Gastrocnemius medialis (tissue), 4 donors: ENCODE results near the gene ANO9. TPM values are rescaled to one million over a fixed set of nuclear protein-coding genes. Genes with fewer than 3 reads are reported as not detected.
A peak's percentile ranks its signal among the peaks of the same experiment; 100 is the strongest.

Experiments
- ATAC-seq, 2 donors: fragments of 150-250 bp; one replicate each; pipeline ENCODE4 v1.9.1; 2016
- DNase-seq, 2 donors: peaks; one replicate each; pipeline ENCODE4 v3.0.0-alpha.2; 2019
- H3K27ac ChIP-seq, 4 donors: fragments of 200-600 bp; sonication (generic); 1 replicate in 1 of 4; 2 replicates in 3 of 4; pipeline ENCODE4 v1.5.1; 2016 to 2018; ENCODE audit warnings: mild to moderate bottlenecking in 2 of 4, moderate library complexity in 1 of 4
- H3K27me3 ChIP-seq, 3 donors: fragments of 200-600 bp; sonication (generic) in 2 of 3; 1 replicate in 1 of 3; 2 replicates in 2 of 3; pipeline versions ENCODE4 v1.5.1 to v1.6.0; 2016 to 2019; ENCODE audit warnings: mild to moderate bottlenecking in 1 of 3, moderate library complexity in 1 of 3
- H3K36me3 ChIP-seq, 2 donors: fragments of 200-600 bp; sonication (generic) in 1 of 2; one replicate each; pipeline ENCODE4 v1.5.1; 2017 to 2018
- H3K4me1 ChIP-seq, 2 donors: fragments of 200-600 bp; sonication (generic) in 1 of 2; one replicate each; pipeline ENCODE4 v1.5.1; 2016 to 2017; ENCODE audit warnings: mild to moderate bottlenecking in 2 of 2
- H3K4me3 ChIP-seq, 4 donors: fragments of 200-600 bp; sonication (generic) in 3 of 4; 1 replicate in 1 of 4; 2 replicates in 3 of 4; pipeline ENCODE4 v1.5.1; 2016 to 2019; ENCODE audit warnings: mild to moderate bottlenecking in 2 of 4
- H3K9me3 ChIP-seq, 3 donors: fragments of 200-600 bp; sonication (generic) in 2 of 3; 1 replicate in 1 of 3; 2 replicates in 2 of 3; pipeline ENCODE4 v1.5.1; 2016 to 2019
- POLR2A ChIP-seq, 2 donors: fragments of 450-650 bp; IDR thresholded peaks; one replicate each; pipeline ENCODE4 v1.6.1; 2017; ENCODE audit warnings: antibody characterized with exemption in 2 of 2, mild to moderate bottlenecking in 2 of 2, moderate library complexity in 2 of 2
- in situ Hi-C, 4 donors: fragments of 200-750 bp; cut with MboI; loops; one replicate each; pipeline versions ENCODE4 v1.15.0 to v1.8.0; 2017; ENCODE audit warnings: low sequenced_read_pairs in 4 of 4
- intact Hi-C: fragments of 100-400 bp; cut with DNase I; formaldehyde crosslinking; loops from one replicate; pipeline ENCODE4 v1.15.1; 2023; ENCODE audit warnings: low total_unique reads
- total RNA-seq, 4 donors: library from RNA; depleted of rRNA; stranded (reverse); fragments of >200 nt; gene quantifications; one replicate each; pipeline versions ENCODE4 v1.1.0 to v1.2.3, GENCODE V29; 2016
- TF ChIP-seq, protein P1 (sequence below), 5 experiments: fragments of 450-650 bp in 3 of 5; fragments of 200-600 bp in 2 of 5; sonication (generic) in 2 of 5; IDR thresholded peaks in 4 of 5; conservative IDR thresholded peaks in 1 of 5; 1 replicate in 4 of 5; 2 replicates in 1 of 5; pipeline ENCODE4 v1.5.1; 2016 to 2019; ENCODE audit warnings: antibody characterized with exemption in 5 of 5, mild to moderate bottlenecking in 3 of 5, moderate library complexity in 3 of 5

The ANO9 gene
- total RNA-seq, 4 donors from 2014 or later: 0.23 to 0.41 TPM; not detected in 2

DNA sequence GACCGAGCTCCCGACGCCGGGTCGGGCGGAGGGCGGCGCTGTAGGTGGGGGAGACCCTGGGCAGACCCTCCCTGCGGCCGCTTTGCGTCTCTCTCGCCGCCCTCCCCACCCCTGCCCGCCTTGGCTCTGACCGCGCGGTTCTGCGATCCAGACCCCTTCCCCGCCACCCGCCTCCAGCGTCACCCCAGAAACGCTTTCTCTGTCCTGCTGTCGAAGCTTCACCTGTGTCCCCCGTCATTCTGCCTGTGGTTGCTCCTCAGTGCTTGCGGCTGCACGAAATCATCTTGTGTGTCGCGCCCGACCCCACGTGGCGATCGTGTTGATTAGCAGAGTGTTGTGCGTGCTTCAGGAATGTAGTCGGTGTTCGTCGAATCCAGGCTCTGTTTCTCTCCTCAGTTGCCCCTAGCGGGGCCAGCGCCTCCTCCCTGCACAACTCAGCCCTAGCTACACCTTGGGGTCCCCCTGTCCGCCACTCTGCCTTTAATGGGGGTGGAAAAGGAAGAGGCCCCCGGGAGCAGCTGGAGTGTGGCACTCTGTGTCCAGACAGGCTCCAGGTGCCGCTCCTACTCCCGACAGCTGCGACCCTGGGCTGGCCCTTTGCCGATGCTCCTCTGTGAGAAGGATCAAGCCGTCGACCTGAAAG is 9.1 kb upstream of the ANO9 start:
- H3K9me3 ChIP-seq: no peaks in the 10 kb centered on the region
- H3K27ac ChIP-seq: peak overlapping the region; percentile 84 to 98 (median 96)
- ATAC-seq (peak in 1 of 2 donors; percentile 15), DNase-seq (peak in 1 of 2 donors; percentile 28)
- H3K27me3 ChIP-seq: no peaks in the 10 kb centered on the region
- H3K4me1 ChIP-seq: peaks cover 22 to 25% of the 10 kb centered on the region in 2 donors
- in situ Hi-C loops: loop anchor here in 2 of 4 donors (10.0 kb wide), 1 partner anchor 64 kb away; no protein-coding TSS in a partner anchor
- peaks cover 0 to 18% of the 10 kb centered on the region in 2 donors for H3K36me3 ChIP-seq
- TF ChIP-seq POLR2A (IDR thresholded peaks at IDR 0.05): no peak
- TF ChIP-seq, protein P1, sequence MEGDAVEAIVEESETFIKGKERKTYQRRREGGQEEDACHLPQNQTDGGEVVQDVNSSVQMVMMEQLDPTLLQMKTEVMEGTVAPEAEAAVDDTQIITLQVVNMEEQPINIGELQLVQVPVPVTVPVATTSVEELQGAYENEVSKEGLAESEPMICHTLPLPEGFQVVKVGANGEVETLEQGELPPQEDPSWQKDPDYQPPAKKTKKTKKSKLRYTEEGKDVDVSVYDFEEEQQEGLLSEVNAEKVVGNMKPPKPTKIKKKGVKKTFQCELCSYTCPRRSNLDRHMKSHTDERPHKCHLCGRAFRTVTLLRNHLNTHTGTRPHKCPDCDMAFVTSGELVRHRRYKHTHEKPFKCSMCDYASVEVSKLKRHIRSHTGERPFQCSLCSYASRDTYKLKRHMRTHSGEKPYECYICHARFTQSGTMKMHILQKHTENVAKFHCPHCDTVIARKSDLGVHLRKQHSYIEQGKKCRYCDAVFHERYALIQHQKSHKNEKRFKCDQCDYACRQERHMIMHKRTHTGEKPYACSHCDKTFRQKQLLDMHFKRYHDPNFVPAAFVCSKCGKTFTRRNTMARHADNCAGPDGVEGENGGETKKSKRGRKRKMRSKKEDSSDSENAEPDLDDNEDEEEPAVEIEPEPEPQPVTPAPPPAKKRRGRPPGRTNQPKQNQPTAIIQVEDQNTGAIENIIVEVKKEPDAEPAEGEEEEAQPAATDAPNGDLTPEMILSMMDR (IDR thresholded peaks at IDR 0.05 in 4 of 5, conservative IDR thresholded peaks at IDR 0.05 in 1 of 5): no peak
- H3K4me3 ChIP-seq: peak overlapping the region; percentile 71 to 97 (median 78)
- intact Hi-C loops: loop anchor here (1.0 kb wide), 1 partner anchor 67 kb away; no protein-coding TSS in a partner anchor

DNA sequence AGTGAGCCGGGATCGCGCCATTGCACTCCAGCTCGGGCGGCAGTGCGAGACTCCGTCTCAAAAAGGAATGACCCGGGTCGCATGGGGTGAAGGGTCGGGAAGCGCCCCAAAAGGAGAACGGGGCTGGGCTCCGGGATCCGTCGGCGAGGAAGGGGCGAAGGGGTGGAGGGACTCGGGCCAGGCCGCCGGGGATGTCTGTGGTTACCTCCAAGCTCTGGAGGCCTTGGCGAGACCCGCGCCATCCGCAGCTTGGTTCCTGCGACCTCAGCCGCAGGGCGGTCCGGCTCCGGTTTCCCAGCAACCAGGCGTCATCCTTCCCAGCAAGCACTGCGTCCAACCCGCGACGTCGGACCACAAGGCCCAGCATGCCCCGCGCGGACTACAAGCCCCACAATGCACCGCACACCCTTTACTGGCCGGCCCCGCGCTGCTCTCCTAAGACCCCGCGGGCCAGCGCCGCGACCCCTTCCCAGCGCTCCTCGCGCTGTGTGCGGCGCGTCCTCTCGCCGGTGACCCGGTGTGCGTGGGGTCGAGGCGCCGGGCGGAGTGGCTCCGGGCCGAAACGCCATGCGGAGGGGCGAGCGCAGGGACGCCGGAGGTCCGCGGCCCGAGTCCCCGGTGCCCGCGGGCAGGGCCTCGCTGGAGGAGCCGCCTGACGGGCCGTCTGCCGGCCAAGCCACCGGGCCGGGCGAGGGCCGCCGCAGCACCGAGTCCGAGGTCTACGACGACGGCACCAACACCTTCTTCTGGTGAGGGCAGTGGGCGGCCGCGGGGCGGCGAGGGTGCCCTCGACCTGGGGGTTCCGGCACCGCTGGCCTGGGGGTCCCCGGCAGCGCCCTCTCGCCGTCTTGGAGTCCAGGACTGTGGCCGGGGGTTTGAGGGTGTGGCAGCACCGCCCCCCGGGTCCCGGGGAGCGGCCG is 8.3 kb upstream of the ANO9 start, which contains the start of gene PTDSS2:
Gene PTDSS2, plus strand, starts transcription at position 391 of the 920 bp plus-strand sequence. Its CDS starts 177 bp downstream, at position 568.
- ATAC-seq (peak; percentile 87 to 88), DNase-seq (peak; percentile 94 to 95)
- H3K4me3 ChIP-seq: peak within 1 kb of the TSS; percentile 71 to 97 (median 78)
- H3K27me3 ChIP-seq: no peaks in the 10 kb centered on the region
- in situ Hi-C loops (loop anchor here in 2 of 4 donors (10.0 kb wide), 1 partner anchor 65 kb away; no protein-coding TSS in a partner anchor), intact Hi-C loops (loop anchor here (1.0 to 10.0 kb wide), 2 partner anchors 68 to 245 kb away; partner anchors contain the start of genes BET1L and RIC8A)
- H3K36me3 ChIP-seq: peaks cover 0 to 18% of the 10 kb centered on the region in 2 donors
- peak within 1 kb of the TSS; percentile 84 to 98 (median 96) for H3K27ac ChIP-seq
- TF ChIP-seq, protein P1 (IDR thresholded peaks at IDR 0.05 in 4 of 5, conservative IDR thresholded peaks at IDR 0.05 in 1 of 5): peak in 2 of 5 experiments; percentile 4 to 21
- peak; percentile 61 to 68 for TF ChIP-seq POLR2A (IDR thresholded peaks at IDR 0.05)
- no peaks in the 10 kb centered on the region for H3K9me3 ChIP-seq
- peaks cover 22 to 25% of the 10 kb centered on the region in 2 donors for H3K4me1 ChIP-seq

DNA sequence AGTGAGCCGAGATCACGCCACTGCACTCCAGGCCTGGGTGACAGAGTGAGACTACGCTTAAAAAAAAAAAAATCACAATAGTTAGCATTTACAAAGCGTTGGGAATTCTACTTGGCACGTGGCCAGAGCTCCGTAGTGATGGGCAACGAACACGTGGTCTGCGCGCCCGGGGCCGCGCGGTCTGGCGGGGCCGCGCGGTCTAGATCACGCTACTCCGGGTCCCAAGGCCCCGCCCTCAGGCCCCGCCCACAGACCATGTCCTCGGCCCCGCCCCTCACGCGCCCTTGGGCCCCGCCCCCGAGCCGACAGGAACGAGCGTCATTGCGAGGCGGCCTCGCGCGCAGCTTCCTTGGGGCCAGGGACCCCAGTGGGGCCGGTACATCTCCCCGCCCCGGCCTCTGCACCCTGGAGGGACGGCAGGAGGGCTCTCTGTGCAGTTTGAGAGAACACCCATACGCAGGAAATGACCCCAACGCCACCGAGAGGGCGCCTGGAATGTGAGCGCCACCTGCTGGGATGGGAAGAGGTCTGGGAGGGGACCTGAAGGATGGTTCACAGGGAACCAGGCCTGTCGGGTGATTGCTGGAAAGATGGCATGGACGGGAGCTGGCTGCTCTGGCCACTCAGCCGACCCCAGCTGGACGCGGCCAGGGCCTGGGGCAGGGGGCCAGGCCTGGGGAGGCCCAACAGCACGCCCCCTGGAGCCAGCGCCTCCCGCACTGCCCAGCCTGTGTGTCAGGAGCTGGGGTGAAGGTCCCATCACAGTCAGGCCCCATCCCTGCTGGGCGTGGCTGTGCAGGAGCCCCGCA is 6.3 kb upstream of the ANO9 start:
- TF ChIP-seq POLR2A (IDR thresholded peaks at IDR 0.05): peak; percentile 78 to 80
- TF ChIP-seq, protein P1 (IDR thresholded peaks at IDR 0.05 in 4 of 5, conservative IDR thresholded peaks at IDR 0.05 in 1 of 5): peak; percentile 68 to 90 (median 80)
- intact Hi-C loops (loop anchor here (1.0 to 10.0 kb wide), 4 partner anchors 41 to 243 kb away; partner anchors contain the start of genes BET1L, PSMD13, RIC8A and RNH1), in situ Hi-C loops (no loop called here)
- H3K4me3 ChIP-seq: peak overlapping the region; percentile 66 to 94 (median 85)
- peaks cover 22 to 25% of the 10 kb centered on the region in 2 donors for H3K4me1 ChIP-seq
- peak overlapping the region; percentile 84 to 98 (median 96) for H3K27ac ChIP-seq
- ATAC-seq (peak; percentile 82 to 85), DNase-seq (peak; percentile 88 to 90)
- peaks cover 0 to 9% of the 10 kb centered on the region in 2 donors for H3K36me3 ChIP-seq
- H3K27me3 ChIP-seq: peaks cover 0 to 10% (median 6%) of the 10 kb centered on the region in 3 donors
- H3K9me3 ChIP-seq: no peaks in the 10 kb centered on the region

DNA sequence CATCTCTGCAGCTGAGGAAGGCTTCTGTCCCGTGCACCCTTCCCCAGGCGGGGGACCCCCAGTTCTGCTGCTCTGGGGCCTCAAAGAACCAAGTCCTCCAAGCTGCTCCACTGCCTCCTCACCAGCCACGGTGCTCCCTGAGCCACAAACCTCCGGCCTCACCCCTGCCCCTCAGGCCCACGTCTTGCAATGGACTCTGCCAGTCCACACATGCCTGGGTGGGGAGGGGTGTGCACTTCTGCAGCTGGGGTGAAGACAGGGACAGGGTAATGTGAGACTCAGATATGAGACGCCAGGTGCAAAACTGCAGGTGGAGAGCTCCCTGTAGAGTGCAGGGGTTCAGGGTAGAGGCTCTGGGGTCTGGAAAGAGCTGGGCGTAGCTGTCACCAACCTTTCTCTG is 5.1 kb upstream of the ANO9 start:
- in situ Hi-C loops: no loop called here

More for the DNA sequence above, 5.1 kb upstream of the ANO9 start:
- Histone ChIP-seq H3K4me3 (no peak overlapping the region), H3K9me3 (no peaks in the 10 kb centered on the region), H3K36me3 (no peaks in the 10 kb centered on the region), H3K4me1 (peaks cover 20 to 22% of the 10 kb centered on the region in 2 donors), H3K27me3 (peaks cover 10 to 15% (median 13%) of the 10 kb centered on the region in 3 donors), H3K27ac (no peak overlapping the region)
- ATAC-seq (no peak), DNase-seq (no peak)
- intact Hi-C loops: loop anchor here (10.0 kb wide), 1 partner anchor 242 kb away; the partner anchor contains the start of genes BET1L and RIC8A
- TF ChIP-seq, protein P1 (IDR thresholded peaks at IDR 0.05 in 4 of 5, conservative IDR thresholded peaks at IDR 0.05 in 1 of 5): no peak
